Tibial artery (tissue), 4 donors: ENCODE results near the gene BAZ2B.

ENCODE experiments used
- DNase-seq, 2 donors: peaks; one replicate each; pipeline ENCODE4 v3.0.0-alpha.2; 2019
- H3K27ac ChIP-seq, 2 donors: fragments of 200-600 bp; sonication (generic) in 1 of 2; 1 replicate in 1 of 2; 2 replicates in 1 of 2; pipeline ENCODE4 v1.5.1; 2018 to 2019; ENCODE audit warnings: mild to moderate bottlenecking in 1 of 2
- H3K27me3 ChIP-seq, 2 donors: fragments of 200-600 bp; sonication (generic) in 1 of 2; one replicate each; pipeline versions ENCODE4 v1.5.1 to v1.6.0; 2016 to 2019
- H3K36me3 ChIP-seq, 3 donors: fragments of 200-600 bp; sonication (generic) in 2 of 3; one replicate each; pipeline ENCODE4 v1.5.1; 2016 to 2019; ENCODE audit warnings: mild to moderate bottlenecking in 2 of 3
- H3K4me1 ChIP-seq, 4 donors: fragments of 200-600 bp; sonication (generic) in 2 of 4; 1 replicate in 3 of 4; 2 replicates in 1 of 4; pipeline ENCODE4 v1.5.1; 2016 to 2019
- H3K4me3 ChIP-seq, 2 donors: fragments of 200-600 bp; sonication (generic) in 1 of 2; 1 replicate in 1 of 2; 2 replicates in 1 of 2; pipeline ENCODE4 v1.5.1; 2018 to 2019; ENCODE audit warnings: mild to moderate bottlenecking in 2 of 2
- H3K9me3 ChIP-seq, 3 donors: fragments of 200-600 bp; sonication (generic) in 1 of 3; one replicate each; pipeline ENCODE4 v1.5.1; 2016 to 2019
- CTCF ChIP-seq, 2 experiments: fragments of 200-600 bp in 1 of 2; fragments of 450-650 bp in 1 of 2; IDR thresholded peaks; one replicate each; pipeline ENCODE4 v1.5.1; 2017 to 2019; ENCODE audit warnings: antibody characterized with exemption in 2 of 2, mild to moderate bottlenecking in 1 of 2, moderate library complexity in 1 of 2
- intact Hi-C: fragments of 100-400 bp; cut with DNase I; formaldehyde crosslinking; loops from one replicate; pipeline ENCODE4 v1.15.0; 2023; ENCODE audit warnings: low total_unique reads

BAZ2B gene

DNA sequence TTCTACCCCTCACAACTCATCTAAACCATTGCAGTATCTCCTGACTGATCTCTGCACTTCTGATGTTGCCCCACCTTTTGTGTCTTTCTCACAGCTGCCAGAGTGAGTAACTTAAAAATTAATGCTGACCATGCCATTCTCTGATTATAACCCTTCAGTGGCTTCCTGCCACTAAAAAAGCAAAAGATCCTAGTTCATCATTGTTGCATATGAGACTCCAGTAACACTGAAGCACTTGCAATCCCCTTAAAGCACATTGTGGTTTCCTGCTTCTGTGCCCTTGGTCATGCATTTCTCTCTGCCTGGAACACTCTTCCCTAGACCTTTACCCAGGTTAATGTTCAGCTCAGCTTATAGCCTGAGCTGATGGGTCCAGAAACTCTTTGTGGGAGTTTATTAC is 234.8 kb downstream of the BAZ2B start:
- Histone ChIP-seq H3K27me3 (no peaks in the 10 kb centered on the region), H3K27ac (no peak overlapping the region), H3K9me3 (no peaks in the 10 kb centered on the region), H3K4me3 (no peak overlapping the region), H3K4me1 (no peaks in the 10 kb centered on the region), H3K36me3 (peaks cover 35 to 58% (median 41%) of the 10 kb centered on the region in 3 donors)
- intact Hi-C loops, result no loop called here
- no peak for DNase-seq
- TF ChIP-seq CTCF (IDR thresholded peaks at IDR 0.05), result no peak

DNA sequence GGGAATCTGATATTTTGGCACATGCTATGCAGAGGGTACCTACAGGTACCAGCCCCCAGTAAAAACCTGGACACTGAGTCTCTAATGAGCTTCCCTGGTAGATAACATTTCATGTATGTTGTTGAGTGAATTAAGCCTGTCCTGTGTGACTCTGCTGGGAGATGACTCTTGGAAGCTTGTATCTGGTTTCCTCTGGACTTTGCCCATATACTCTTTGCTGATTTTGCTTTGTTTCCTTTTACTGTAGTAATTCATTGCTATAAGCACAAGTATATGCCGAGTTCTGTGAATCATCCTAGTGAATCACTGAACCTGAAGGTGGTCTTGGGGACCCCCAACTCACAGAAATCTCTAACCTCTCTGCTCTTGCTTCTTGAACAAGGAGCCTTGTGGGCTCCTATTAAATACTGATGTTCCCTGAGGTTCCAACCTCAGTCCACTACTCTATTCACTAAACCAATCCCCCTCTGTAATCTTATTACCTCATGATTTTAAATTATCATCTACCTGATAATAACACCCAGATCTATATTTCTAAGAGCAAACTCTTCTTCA is 235.6 kb downstream of the BAZ2B start:
- Histone ChIP-seq H3K4me1 (no peaks in the 10 kb centered on the region), H3K36me3 (peaks cover 28 to 50% (median 33%) of the 10 kb centered on the region in 3 donors), H3K4me3 (no peak overlapping the region), H3K27ac (no peak overlapping the region), H3K27me3 (no peaks in the 10 kb centered on the region), H3K9me3 (no peaks in the 10 kb centered on the region)
- no peak for TF ChIP-seq CTCF (IDR thresholded peaks at IDR 0.05)
- DNase-seq, result no peak
- intact Hi-C loops, result no loop called here

DNA sequence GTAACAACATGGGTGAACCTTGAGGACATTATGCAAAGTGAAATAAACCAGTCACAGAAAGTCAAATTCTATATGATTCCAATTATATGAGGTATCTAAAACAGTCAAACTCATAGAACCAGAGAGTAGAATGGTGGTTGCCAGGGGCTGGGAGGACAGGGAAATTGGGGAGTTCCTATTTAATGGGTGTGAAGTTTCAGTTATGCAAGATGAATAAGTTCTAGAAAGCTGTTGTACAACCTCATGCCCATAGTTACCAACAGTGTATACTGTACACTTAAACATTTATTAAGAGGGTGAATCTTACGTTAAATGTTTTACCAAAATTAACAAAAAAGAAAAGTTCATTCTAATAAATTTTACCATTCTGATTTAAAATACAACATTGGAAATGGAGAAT is 237.2 kb downstream of the BAZ2B start:
- no peak overlapping the region for H3K27ac ChIP-seq
- no peak for DNase-seq
- intact Hi-C loops, result no loop called here
- no peaks in the 10 kb centered on the region for H3K27me3 ChIP-seq
- no peaks in the 10 kb centered on the region for H3K9me3 ChIP-seq
- no peak overlapping the region for H3K4me3 ChIP-seq
- no peak for TF ChIP-seq CTCF (IDR thresholded peaks at IDR 0.05)
- H3K4me1 ChIP-seq, result no peaks in the 10 kb centered on the region
- peaks cover 18 to 50% (median 33%) of the 10 kb centered on the region in 3 donors for H3K36me3 ChIP-seq

GRCh38 chr2:159375241-159375640 is 241.1 kb downstream of the BAZ2B start:
- Histone ChIP-seq H3K9me3 (no peaks in the 10 kb centered on the region), H3K4me1 (no peaks in the 10 kb centered on the region), H3K36me3 (peaks cover 37 to 60% (median 48%) of the 10 kb centered on the region in 3 donors), H3K27me3 (no peaks in the 10 kb centered on the region), H3K4me3 (no peak overlapping the region), H3K27ac (no peak overlapping the region)
- no peak for DNase-seq
- TF ChIP-seq CTCF (IDR thresholded peaks at IDR 0.05), result no peak
- intact Hi-C loops, result no loop called here

DNA sequence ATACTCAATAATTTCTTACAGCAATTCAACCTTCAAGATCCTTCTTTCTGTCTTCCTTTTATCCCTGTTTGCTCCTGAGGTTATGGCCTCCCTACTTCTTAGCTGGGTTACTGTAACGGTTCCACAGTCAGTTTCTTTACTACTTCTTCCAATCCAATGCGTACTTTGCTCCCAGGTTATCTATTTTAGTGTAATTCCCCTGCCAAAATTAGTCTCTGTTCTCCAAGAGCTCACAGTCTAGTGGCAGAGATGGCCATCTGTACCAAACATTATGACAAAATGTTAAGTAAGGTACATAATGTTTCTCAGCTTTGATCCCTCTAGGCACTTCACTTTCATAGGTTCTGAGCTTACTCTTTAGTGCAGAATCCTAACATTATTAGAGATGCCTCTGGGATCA is 244.8 kb downstream of the BAZ2B start:
- Histone ChIP-seq H3K4me3 (no peak overlapping the region), H3K27ac (no peak overlapping the region), H3K36me3 (peaks cover 47 to 87% (median 53%) of the 10 kb centered on the region in 3 donors), H3K9me3 (no peaks in the 10 kb centered on the region), H3K4me1 (no peaks in the 10 kb centered on the region), H3K27me3 (no peaks in the 10 kb centered on the region)
- intact Hi-C loops, result no loop called here
- no peak for DNase-seq
- TF ChIP-seq CTCF (IDR thresholded peaks at IDR 0.05), result no peak

DNA sequence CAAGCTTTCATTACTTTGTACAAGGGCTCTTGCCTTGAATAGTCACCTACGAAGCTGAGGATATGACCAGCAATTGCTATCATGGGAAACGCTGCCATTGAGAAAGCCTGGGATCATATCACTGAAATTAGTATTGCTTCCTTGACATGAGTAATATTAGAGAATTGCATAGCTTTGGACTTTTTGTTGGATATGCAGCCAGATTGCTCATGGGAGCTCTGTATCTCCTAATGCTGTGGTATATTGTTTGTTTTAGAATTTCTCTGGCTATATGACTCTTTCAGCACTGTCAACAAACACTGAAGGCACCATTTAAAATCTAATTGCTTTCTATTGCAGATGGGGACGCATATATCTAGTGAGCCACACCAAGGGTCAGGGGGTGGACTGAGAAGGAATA is 249.8 kb downstream of the BAZ2B start:
- Histone ChIP-seq H3K4me3 (no peak overlapping the region), H3K27ac (no peak overlapping the region), H3K27me3 (no peaks in the 10 kb centered on the region), H3K9me3 (no peaks in the 10 kb centered on the region), H3K36me3 (peaks cover 57 to 97% (median 64%) of the 10 kb centered on the region in 3 donors), H3K4me1 (no peaks in the 10 kb centered on the region)
- TF ChIP-seq CTCF (IDR thresholded peaks at IDR 0.05), result no peak
- intact Hi-C loops, result no loop called here
- DNase-seq, result no peak
